CD4-positive, alpha-beta T cell treated with Interleukin-4 for 4 hours (primary cell): ENCODE results near the gene ITGB7.
A peak's percentile ranks its signal among the peaks of the same experiment; 100 is the strongest.

Source experiments
- DNase-seq: peaks from one replicate; pipeline ENCODE4 v3.0.0-alpha.2; 2020

ITGB7 gene

DNA sequence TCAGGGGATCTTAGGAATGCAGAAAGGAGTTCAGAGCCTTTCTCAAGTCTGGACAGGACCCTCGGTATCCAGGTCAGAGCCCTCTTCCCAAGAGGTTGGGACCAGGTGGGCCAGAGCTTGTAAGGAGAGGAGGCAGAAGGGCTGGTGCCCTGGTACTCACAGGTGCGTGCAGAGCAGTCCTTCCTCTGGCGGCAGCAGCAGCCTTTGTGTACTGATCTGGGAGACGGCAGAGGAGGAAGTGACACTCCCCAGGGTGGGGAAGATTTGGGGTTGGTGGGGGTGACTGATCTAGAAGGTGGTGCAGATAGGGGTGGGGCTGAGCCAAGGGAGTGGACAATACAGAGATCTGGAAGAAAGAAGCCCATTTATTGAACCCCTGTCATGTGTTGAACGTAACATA lies at the start of gene ITGB7:
Gene ITGB7, minus strand, starts transcription at position 210 of the 400 bp plus-strand sequence. CDS start 6,808 bp downstream, outside the sequence.
- peak; percentile 80 for DNase-seq

GRCh38 chr12:53255996-53256395 lies 48.9 kb upstream of the ITGB7 start:
- DNase-seq, result no peak

DNA sequence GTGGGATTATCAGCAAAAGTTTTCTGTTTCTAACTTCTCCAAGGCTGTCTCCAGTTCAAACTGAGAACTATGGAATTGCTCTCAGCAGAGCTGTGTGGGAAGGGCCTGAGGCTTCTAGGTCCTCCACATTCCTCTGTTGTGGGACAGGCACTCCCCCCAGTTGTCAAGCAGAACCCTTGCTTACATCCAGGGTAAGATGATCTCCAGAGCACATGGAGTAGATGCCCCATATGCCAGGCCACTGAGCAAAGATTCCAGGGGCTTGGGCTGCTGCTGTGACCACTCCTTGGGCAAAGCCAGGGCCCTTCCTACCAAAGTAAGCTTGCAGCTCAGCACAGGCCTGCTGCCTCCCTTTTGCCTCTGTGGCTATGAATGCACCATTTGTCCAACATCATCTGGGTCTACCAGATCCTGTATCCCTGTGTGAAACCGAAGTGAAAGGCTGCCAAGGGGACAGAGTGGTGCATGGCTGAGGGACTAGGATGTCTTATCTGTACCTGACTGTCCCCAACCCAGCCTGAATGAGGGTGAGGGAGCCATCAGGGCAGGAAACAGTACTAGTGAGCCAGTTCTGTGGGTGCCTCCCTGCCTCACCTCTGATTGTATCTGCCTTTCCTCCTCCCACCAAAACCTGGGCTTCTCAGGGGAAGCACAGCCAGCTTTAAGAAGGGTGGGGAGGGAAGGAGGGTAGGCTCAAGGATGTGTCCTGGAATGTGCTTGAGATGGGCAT lies 47.9 kb upstream of the ITGB7 start:
- no peak for DNase-seq

DNA sequence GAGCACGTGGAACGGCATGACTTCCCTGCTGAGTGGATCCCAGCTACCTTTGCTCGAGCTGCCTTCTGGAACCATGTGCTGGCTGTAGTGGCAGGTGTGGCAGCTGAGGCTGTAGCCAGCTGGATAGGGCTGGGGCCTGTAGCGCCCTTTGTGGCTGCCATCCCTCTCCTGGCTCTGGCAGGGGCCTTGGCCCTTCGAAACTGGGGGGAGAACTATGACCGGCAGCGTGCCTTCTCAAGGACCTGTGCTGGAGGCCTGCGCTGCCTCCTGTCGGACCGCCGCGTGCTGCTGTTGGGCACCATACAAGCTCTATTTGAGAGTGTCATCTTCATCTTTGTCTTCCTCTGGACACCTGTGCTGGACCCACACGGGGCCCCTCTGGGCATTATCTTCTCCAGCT lies 46.2 kb upstream of the ITGB7 start:
- no peak for DNase-seq

- no peak for DNase-seq
These were observed 45.4 kb upstream of the ITGB7 start for GRCh38 chr12:53252349-53252916.

DNA sequence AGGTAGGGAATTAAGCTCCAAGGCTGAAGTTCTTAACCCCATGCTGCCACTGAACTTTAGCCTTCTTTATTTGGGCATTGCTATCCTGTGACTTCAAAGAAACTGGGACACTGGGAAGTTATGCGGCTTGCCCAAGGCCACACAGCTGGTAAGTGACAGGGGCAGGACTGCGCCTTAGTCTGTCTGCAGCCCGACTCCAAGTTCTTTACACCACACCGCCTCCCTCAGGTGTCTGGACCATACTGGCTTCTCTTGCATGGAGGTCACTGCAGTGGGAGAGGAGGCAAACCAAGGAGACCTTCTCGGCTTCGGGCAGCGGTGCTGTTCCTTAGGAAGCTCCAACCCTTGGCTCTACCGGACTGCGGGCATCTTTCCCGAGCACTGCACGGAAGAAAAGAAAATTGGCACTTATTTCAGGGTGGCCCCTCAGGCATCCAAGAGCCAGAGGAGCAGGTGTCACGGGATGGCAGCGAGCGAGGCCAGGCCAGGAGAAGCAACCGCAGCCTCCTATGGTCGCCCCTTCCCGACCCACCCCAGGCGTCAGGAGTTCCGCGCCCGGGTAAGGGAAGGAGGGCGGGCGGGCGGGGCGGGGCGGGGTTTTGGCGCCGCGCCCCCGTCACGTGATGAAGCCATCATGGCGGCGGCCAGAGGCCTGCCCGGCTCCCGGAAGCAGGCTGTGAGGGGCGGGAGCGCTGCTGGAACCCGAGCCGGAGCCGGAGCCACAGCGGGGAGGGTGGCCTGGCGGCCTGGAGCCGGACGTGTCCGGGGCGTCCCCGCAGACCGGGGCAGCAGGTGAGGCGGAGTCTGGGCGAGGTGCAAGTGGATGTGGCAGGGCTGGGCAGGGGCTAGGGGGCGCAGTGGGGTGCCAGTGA lies 44.7 kb upstream of the ITGB7 start:
- DNase-seq, result peak; percentile 69

- no peak for DNase-seq
These were observed 38.2 kb upstream of the ITGB7 start for GRCh38 chr12:53245286-53245685.

DNA sequence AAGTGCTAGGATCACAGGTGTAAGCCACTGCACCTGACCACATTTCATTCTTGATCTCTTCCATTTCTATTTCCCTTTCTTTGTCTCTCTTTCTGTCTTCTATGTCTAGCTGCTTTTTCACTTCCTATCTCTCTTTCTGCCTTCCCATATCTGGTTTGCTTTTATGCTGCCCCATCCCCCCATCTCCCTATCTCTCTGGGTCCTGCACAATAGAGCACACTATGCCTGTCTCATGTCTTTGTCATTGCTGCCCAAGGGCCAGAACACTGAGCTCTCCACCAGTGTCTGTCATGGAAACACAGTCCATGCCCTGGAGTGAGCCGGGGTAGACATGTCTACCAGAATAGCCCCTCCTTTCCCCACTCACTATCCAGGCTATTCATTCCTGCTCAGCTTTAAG lies 37.3 kb upstream of the ITGB7 start:
- no peak for DNase-seq

- no peak for DNase-seq
These were observed 34.8 kb upstream of the ITGB7 start for GRCh38 chr12:53241623-53242412.

- DNase-seq, result no peak
These were observed 32.7 kb upstream of the ITGB7 start for GRCh38 chr12:53239643-53240258.

GRCh38 chr12:53236443-53237111 lies 29.5 kb upstream of the ITGB7 start:
- peak; percentile 73 for DNase-seq

DNA sequence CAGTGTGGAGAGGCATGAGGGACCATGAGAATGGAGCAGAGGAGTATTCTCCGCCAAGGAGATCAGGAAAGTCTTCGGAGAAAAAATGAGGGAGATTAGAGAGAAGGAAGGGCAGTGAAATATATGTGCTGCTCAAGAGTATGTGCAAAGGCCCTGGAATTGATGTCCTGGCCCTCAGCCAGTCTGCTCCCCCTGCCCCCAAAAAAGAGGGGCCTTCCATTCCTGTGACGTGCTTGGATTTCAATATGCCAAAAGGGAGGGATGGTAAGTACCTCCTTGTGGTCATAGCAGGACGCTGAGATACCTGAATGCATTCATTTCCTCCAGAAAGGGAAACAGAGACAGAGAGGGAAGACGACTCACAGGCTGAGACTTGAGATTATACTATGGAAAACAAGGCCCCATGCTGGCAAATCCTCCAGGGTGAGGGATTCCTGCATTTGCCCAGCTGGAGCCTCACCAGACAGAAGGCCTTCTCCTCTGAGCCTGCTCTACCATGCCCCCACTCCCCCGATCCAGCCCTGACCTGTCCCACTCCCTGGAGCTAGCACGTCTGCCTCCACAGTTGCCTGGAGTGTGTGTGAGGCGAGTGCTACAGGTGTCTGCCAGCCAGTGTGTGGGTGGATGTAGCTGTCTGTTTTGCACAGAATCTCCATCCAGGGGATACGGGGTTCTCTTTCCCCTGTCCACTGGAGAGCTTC lies 28.8 kb upstream of the ITGB7 start:
- DNase-seq, result no peak

- no peak for DNase-seq
These were observed 28.1 kb upstream of the ITGB7 start for GRCh38 chr12:53235164-53235563.

DNA sequence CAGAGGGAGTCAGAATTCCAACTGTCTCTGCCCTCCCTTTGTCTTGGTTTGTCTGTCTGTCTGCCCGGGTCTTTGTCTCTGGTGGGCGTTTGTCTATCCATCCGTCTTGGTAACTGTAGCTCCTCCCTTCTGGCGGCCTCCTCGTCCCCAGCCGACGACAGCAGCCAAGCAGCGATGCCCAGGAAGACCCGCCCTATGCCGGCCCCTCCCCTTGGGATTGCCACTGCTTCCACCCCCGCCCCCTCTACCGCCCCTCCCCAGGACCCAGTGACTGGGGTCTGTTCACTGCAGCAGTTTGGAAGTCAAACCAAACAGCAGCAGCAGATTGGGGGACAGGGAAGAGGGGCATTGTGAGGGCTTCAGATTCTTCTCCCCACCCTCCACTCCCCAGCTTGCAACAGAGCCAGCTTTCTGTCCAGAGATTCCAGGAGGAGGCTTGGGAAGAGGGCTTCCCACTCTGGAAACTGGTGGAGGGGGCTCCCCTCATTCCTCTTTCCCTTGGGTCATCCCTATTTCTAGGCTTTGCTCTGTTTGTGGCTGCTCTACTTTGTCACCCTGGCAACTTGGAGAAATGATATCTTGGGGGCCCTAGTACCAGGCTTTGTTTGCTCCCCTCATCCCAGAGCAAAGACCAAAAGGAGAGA lies 27.3 kb upstream of the ITGB7 start:
- no peak for DNase-seq

- DNase-seq, result no peak
These were observed 26.6 kb upstream of the ITGB7 start for GRCh38 chr12:53233671-53234121.

- peak; percentile 57 for DNase-seq
These were observed 25.8 kb upstream of the ITGB7 start for GRCh38 chr12:53232646-53233461.

DNA sequence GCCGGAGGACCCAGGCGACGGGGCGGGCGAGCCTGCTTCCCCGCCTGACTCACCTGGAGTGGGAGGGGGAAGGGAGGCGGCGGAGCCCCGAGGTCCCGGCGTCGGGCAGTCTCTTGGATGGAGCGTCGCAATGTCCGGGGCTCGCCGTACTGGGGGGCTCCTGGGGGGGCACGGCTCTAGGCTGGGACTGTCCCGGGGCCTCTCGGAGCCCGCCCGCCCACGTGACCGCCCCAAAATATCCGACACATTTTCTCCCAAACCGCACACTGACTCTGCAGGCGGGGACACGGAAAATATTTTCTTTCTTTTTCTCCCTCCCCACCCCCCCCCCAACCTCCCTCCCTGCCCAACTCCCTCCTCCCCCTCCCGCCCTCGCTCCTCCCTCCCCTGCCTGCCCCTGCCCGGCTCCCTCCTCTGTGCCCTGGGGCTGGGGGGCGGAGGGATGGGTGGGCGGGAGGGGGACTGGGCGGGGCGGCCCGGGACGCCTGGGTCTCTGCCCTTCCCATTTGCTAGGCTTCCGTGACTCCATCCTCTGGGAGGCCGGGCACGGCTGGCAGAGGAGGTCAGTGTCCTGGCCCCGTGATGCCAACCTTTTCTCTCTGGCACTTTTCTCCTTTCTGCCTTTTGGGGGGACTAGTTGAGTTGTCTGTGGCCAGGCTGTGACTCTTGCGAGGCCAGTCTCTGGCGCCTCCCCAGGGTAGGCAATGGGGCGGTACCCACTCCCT lies 25.0 kb upstream of the ITGB7 start, which contains the start of gene RARG:
Gene RARG, minus strand, starts transcription at position 289 of the 725 bp plus-strand sequence. CDS start 4,664 bp downstream, outside the sequence.
- peak; percentile 70 for DNase-seq

DNA sequence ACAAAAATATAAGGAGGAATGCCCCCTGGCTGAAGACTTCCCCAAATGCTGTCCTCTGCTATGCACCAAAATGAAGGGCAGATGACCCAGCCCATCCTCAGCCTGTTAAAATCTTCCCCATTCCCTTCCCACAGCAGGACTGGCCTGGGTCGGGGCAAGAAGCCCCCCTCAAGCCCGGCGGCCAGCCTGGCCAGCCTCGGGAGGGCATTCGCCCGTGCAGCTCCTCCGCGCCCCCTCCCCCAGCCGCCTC lies 24.5 kb upstream of the ITGB7 start:
- no peak for DNase-seq
